ENCODE results near the gene TMEM242.

Gene TMEM242

DNA sequence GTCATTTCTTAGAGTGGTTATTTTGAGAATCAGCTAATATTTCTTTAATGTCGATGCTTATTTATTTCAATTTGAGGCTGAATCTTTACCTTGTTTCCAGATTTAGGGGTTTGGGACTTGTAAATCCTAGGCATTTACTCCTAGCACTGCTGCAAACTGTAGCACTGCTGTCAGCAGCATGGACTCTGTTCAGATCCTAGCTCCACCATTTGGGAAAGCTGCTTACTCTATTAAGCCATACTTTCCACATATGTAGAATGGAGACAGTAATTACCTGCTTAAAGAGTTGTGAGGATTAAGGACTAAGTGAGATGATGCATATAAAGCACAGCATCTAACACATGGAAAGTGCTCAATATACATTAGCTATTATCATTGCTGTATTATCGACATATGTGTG is 28.7 kb downstream of the TMEM242 start:
- CTCF ChIA-PET, result no interaction called here
- H3K27ac ChIP-seq, result no peak overlapping the region
- POLR2A ChIA-PET (ENCODE audit: low non-redundant PET), result no interaction called here
- TF ChIP-seq, protein P1, sequence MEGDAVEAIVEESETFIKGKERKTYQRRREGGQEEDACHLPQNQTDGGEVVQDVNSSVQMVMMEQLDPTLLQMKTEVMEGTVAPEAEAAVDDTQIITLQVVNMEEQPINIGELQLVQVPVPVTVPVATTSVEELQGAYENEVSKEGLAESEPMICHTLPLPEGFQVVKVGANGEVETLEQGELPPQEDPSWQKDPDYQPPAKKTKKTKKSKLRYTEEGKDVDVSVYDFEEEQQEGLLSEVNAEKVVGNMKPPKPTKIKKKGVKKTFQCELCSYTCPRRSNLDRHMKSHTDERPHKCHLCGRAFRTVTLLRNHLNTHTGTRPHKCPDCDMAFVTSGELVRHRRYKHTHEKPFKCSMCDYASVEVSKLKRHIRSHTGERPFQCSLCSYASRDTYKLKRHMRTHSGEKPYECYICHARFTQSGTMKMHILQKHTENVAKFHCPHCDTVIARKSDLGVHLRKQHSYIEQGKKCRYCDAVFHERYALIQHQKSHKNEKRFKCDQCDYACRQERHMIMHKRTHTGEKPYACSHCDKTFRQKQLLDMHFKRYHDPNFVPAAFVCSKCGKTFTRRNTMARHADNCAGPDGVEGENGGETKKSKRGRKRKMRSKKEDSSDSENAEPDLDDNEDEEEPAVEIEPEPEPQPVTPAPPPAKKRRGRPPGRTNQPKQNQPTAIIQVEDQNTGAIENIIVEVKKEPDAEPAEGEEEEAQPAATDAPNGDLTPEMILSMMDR (conservative IDR thresholded peaks at IDR 0.05; ENCODE audit: low read depth), result no peak
- DNase-seq (ENCODE audit: low spot score), result no peak

DNA sequence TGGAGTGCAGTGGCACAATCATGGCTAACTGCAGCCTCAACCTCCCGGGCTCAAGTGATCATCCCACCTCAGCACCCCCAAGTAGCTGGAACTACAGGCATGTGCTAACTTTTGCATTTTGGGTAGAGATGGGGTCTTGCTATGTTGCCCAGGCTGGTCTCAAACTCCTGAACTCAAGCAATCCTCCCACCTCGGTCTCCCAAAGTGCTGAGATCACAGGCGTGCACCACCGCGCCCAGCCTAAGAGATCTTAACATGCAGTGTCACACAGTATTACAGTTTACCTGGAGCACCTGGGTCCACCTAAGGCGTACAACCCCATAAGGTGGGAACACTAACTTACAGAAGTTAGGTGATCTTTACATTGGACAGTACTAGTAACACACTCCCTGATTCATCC is 29.5 kb downstream of the TMEM242 start:
- no peak for DNase-seq (ENCODE audit: low spot score)
- TF ChIP-seq, protein P1 (conservative IDR thresholded peaks at IDR 0.05; ENCODE audit: low read depth), result no peak
- ChIA-PET POLR2A (ENCODE audit: low non-redundant PET) (no interaction called here), CTCF (no interaction called here)
- H3K27ac ChIP-seq, result no peak overlapping the region

DNA sequence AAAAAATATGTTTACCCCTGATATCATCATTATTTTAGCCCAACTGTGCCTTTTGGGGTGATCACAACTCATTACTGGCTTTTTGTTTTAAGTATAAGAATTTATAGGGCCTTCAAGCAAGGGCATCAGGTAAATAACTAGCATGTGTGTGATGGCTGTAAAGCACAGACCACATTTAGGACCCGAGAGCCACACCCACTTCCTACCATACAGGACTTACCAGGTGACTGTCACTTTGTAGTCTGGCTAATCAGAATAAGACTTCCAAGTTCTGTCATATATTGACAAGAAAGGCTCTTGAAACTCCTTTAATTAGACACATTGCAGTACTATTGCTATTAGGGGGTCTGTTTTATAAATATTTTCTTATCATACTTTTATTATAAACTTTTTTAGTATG is 31.1 kb downstream of the TMEM242 start:
- DNase-seq (ENCODE audit: low spot score), result no peak
- no peak overlapping the region for H3K27ac ChIP-seq
- ChIA-PET CTCF (no interaction called here), POLR2A (ENCODE audit: low non-redundant PET) (no interaction called here)
- TF ChIP-seq, protein P1 (conservative IDR thresholded peaks at IDR 0.05; ENCODE audit: low read depth), result no peak

DNA sequence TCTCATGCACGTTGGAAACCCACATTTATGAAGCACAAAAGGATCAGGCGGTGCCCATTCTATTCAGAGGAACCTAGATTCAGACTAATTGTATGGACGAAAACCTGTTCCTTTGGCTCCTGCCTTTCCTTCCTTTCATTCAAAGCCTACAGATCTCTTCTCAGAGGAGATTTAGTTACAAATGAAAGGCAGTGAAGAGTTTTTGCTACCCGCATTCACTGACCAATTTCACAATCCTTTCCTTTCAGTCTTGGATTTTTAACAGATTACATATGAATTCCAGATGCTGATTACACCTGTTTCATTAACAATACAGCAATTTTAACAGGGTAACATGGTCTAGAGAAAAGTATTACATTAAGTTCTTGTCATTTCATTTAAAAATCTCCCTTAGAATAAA is 32.0 kb downstream of the TMEM242 start:
- CTCF ChIA-PET, result no interaction called here
- no peak for DNase-seq (ENCODE audit: low spot score)

DNA sequence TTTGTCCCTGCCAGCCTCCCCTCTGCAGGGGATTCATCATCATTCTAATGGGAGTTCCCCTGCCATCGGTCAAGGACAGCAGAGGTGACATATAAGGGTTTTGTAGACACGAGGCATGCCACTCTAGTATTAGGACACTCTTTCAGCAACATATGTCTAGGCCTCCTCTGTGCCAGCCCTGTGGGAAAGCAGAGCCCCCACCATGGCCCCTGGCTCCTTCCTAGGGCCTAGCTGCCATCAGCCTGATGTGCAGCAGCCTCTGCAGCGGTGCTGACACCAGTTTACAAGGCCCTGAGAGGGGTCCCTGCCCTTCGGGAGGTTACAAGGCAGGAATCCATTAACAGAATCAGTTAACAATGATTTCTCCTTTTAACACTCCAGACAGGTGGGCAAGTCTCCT is 32.5 kb downstream of the TMEM242 start:
- DNase-seq (ENCODE audit: low spot score), result no peak
- TF ChIP-seq, protein P1 (conservative IDR thresholded peaks at IDR 0.05; ENCODE audit: low read depth), result no peak
- no peak overlapping the region for H3K27ac ChIP-seq
- POLR2A ChIA-PET (ENCODE audit: low non-redundant PET), result no interaction called here
- CTCF ChIA-PET, result no interaction called here

More for the DNA sequence above, 32.0 kb downstream of the TMEM242 start:
- POLR2A ChIA-PET (ENCODE audit: low non-redundant PET), result no interaction called here
- TF ChIP-seq, protein P1 (conservative IDR thresholded peaks at IDR 0.05; ENCODE audit: low read depth), result no peak
- no peak overlapping the region for H3K27ac ChIP-seq

DNA sequence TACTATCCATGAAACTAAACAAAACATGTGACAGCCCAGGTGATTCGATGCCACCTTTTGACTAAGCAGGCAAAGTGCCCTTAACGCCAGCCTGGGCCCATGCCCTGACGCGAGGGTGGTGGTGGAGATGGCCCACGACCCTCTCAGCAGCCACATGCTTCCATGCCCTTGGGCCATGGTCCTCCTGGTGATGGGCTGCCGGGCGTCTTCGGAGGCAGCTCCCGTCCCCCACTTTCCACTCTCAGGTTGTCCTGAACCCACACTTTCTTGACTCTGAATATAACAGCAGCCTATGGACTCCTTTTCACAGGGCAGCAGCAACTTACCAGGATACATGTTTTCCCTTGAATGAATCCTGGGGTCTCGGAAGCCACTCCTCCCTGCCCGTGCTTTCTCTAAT is 33.6 kb downstream of the TMEM242 start:
- no peak for DNase-seq (ENCODE audit: low spot score)
- no peak overlapping the region for H3K27ac ChIP-seq
- ChIA-PET CTCF (no interaction called here), POLR2A (ENCODE audit: low non-redundant PET) (no interaction called here)
- TF ChIP-seq, protein P1 (conservative IDR thresholded peaks at IDR 0.05; ENCODE audit: low read depth), result no peak

DNA sequence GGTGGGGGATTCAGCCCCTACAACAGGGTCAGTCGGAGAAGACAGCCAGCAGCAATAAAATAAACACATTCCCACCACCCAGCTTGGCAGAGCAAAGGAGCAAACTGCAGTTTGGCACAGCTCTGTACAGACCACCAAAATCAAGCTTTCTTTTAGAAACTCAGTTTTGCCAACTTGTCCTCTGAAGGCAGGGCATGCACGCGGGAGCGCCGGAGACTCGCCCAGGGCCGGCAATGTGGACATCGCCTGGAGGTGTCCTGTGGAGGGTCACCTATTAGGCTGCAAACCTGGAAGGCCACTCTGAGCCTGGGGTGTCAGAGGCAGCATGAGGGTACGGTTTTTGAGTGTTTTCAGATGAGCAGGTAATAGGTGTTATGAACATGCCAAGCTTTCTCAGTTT is 34.7 kb downstream of the TMEM242 start:
- TF ChIP-seq, protein P1 (conservative IDR thresholded peaks at IDR 0.05; ENCODE audit: low read depth), result no peak
- DNase-seq (ENCODE audit: low spot score), result no peak
- ChIA-PET POLR2A (ENCODE audit: low non-redundant PET) (no interaction called here), CTCF (interaction anchor here (0.6 kb wide), 1 partner anchor 124 kb away, joined by 3 read pairs; no protein-coding TSS in a partner anchor)
- H3K27ac ChIP-seq, result no peak overlapping the region
